Measurements from ENCODE around the gene FXYD2.
"Not testable (repeated sequence)": the region's sequence is repeated elsewhere in the genome, so short reads cannot be mapped to it uniquely, and the experiment has no call there.

The FXYD2 gene

DNA sequence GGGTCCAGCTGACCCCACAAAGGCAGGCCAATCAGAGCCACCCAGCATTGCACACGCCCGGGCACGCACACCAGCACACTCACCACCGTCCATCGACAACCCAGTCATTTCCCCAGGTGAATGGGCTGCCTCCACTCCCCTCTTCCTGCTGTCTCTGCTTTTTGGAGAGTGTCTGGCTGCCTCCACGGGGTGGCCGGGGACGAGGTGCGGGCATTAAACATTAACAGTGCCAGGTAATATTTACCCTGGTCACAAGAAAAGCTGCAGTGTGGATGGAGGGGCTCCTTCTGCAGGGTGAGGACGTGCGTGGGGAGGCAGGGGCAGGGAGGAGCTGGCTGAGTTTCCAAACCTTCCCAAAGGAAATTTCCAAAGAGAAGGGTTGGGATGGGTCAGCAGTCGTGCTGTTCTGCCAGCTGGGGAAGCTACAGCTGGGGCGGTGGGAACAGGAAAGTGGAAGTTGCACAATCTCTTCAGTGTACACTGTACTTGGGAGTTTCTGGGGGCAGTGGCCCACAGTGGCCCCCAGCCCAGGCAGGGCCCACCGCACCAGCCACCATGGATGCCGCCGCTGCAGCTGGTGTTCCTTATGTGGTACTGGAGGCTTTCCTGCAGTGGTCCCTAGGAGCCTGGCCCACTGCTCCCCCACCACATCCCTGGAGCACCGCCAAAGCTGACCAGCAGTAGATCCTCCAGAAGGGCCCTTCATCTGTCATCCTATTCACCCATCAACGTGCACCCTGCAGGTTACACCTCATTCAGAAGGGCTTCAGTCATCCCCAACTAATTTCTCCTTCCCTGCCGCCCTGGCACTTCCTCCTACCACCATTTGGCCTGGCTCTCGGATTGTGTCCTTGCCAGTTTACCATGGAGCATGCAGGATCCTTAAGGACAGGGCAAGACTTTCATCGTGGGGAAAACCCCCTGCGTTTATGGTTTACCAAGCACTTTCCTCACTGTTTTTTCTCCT is at the start of gene FXYD2:
TSS of gene FXYD2 (minus strand) at position 174 of the 967 bp plus-strand sequence. CDS start at position 108, 66 bp downstream.
- DNase-seq (ENCODE audit: low read depth in 3 of 3, low spot score in 1 of 3), result no peak

DNA sequence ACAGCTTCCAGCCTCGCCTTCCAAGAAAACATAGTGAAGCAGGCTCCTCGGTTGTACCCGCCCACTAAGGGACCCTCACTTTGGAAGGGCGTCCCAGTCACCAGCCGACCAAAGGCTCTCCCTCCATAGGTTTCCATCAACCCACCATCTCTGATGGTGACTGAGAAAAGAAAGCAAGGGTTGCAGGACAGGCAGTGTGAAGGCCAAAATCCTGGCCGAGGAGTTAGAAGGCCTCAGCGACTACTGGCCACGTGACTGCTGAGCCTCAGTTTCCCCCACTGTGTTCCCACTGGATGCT is 49.2 kb upstream of the FXYD2 start:
- no peak for DNase-seq (ENCODE audit: low read depth in 3 of 3, low spot score in 1 of 3)

DNA sequence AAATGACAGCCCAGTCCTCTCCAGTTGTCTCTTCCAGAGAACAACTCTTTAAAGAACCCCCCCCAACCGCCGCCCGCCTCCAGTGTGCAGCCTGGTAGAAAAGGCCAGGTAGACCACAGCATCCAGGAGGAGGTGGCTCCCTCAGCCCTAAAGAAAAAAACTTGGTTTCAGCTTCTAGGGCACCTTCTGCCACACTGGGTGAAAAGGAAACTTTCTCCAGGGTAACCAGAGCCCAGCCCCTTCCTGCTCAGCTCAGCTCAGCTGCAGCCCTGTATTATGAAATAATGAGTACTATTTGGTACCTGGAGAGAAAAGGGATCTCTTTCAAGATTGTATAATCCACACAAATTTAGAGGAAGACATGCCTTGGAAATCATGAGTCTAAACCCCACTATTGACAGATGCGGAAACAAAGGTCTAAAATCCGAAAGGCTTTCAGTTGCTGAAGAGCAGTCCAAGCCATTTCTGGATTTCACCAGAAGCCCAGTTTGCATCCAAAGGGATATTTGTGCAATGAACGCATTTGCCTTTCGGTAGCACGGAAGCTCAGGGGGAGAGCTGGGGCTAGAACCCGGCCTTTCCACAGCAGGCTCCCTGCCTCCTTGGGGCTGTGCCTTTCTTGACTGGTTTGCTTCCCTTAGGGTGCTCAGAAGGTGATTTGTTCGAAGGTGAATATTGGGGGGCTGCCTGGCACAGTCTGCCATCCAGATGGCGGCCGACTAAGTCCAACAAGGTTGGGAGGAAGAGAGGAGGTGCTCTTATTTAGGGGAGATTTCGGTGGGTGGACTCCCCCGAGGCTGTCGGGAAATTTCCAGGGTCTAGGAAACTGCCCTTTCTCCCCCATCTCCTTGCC is 48.7 kb upstream of the FXYD2 start:
- no peak for DNase-seq (ENCODE audit: low read depth in 3 of 3, low spot score in 1 of 3)

DNA sequence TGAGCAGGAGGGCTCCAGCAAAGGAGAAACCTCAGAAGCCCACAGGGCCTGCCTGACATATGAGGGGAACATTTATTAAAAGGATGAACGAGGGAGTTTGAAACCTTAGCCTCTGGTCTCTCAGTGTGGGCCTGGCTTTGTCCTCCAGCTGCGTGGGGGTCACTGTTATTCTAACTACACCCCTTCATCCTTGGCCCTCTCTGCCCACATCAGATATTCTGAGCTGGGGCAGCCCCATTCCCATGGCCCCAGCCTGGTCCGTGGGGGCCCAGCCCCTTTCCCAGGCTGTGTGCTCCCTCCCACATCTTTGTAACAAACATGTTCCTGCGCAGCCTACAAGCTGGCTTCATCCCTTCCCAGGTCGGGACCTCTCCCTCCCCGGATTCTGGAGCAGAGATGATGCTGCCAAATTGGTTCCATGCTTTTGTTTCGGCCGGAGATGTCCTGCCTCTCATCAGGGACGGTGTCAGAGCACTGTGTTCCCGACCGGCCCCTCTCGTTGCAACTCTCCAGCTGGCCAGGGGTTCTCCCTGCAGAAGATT is 47.9 kb upstream of the FXYD2 start:
- no peak for DNase-seq (ENCODE audit: low read depth in 3 of 3, low spot score in 1 of 3)

DNA sequence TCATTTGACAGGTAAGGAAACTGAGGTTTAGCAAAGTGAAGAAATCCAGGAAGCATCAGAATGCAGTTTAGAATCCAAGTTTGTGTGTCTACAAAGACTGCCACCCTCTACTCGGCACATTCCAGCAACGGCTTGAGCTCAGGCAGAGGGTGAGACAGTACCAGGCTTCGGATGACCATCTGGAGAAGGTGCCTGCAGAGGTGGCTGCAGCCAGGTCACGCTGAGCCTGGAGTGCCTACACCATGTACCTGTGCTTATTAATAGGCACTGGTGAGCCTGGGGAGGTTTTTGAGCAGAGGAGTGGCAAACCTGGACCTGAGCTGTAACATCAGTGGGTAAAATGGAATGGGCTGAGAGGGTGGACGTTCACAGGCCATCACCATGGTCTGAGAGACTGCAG is 47.2 kb upstream of the FXYD2 start:
- DNase-seq (ENCODE audit: low read depth in 3 of 3, low spot score in 1 of 3), result no peak

DNA sequence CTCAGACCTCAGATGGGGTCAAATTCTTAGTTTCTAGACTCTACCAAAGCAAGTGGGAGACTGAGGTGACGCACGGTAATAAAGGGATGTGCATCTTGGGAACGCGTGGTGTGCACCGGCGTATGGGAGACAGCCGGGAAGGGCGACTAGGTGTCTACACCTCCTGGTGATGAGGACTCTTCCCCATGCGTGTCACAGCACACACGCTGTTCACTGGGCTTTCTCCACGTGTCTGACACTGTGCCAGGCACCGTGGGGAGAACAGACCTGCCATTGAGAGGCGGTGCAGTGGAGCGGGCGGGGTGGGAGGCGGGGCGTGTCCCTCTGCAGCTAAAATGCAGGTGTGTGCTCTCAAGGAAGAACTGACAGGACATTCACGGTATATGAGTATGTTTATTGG is 46.6 kb upstream of the FXYD2 start:
- no peak for DNase-seq (ENCODE audit: low read depth in 3 of 3, low spot score in 1 of 3)

DNA sequence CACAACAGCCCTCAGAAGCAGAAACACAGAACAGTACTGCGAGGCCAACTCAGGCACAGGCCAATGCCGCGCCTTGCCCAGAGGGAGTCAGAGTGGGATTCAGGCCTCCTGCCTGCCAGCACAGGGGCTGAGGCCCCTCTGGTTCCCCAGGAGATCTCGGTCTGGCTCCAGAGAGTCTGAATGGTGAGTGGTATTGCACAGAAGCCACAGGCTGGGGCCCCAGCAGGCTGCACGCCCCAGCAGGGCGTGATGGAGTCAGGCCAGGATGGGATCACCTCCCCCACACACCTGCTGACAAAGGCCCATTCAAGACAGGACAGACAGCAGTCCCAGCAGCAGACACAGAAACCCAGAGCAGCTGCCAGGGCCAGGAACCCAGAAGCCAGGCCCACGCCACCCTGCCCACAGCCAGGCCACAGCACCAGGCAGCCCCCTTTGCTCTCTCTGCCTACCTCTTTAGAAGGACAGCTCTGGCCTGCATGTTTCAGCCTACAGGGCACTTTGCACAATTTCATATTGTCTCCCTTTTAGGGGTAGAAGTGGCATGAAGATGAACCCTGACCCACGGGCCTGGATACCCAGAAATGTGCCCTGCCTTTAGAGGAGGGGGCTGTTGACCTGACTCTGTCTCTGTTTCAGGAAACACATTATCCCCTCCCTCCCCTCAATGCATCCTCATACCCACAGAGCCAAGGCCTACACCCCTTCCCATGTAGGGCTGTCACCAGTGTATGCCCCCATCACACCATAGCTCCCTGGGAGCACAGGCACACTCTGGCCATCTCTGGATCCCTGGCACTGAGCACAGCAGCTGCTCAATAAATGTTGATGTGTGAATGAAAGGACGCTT is 45.8 kb upstream of the FXYD2 start:
- DNase-seq (ENCODE audit: low read depth in 3 of 3, low spot score in 1 of 3), result no peak

DNA sequence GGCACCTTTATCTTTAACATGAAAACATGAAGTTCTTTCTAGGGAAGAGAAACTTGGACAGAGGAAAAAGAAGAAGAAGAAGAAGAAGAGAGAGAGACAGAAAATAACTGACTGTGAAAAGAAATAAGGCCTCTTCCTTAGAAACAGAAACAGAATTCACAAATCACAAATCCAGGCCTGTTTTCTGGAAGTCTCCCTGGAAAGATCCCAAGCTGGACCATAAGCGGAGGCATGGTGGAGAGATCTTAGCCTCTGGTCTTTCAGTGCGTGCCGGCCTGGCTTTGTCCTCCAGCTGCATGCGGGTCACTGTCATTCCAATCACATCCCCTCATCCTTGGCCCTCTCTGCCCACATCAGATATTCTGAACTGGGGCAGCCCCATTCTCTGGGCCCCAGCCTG is 45.1 kb upstream of the FXYD2 start:
- DNase-seq (ENCODE audit: low read depth in 3 of 3, low spot score in 1 of 3), result no peak

DNA sequence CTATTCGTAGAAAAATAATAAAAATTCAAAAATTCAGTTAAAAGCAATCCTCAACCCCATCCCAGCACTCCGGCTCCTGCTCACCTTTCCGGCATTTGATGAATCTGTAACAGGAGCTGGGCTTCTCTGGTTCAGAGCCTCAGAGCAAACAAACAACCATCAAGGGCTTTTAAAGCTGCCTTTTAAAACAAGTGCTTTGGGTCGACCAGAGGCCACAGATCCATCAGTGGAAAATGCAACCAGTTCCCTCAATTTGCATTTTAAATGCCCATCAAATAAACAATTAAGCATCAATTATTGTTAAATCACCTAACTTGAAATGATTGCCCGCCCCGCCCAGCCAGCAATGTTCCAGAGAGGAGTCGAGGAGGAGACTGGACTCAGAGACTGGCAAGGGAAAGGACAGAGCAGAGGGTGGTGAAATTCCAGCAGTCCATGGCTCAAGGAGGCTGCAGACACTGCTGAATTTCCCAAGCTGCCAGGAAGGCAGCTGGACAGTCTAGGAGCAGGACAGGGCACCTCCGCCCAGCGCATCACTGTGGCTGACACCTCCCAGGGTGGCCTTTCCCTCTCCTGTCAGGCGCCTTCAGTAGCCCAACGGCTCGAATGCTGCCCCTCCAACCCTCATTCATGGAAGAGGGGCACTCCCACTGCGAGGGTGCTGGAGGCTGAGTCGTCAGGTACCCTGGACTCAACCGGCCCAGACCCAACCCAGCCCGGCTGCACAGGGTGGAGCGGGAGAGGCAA is 44.4 kb upstream of the FXYD2 start:
- DNase-seq (ENCODE audit: low read depth in 3 of 3, low spot score in 1 of 3), result no peak

DNA sequence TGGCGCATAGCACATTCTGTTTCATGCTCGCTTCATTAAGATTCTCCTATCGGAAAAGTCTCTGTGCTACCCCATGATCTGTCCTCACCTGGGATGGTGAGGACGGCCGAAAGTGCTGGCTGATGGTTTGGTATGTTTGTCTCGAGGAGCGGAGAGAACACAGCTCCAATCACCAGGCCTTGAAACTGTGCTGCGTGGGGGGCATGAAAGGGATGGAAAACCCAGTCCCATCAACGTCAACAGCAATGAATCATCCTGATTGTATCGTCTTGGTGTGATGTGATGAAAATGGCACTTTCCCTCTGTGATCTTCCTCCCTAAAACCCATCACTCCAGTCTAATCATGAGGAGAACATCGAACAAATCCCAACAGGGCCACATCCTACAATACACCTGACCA is 43.5 kb upstream of the FXYD2 start:
- DNase-seq (ENCODE audit: low read depth in 3 of 3, low spot score in 1 of 3), result no peak

DNA sequence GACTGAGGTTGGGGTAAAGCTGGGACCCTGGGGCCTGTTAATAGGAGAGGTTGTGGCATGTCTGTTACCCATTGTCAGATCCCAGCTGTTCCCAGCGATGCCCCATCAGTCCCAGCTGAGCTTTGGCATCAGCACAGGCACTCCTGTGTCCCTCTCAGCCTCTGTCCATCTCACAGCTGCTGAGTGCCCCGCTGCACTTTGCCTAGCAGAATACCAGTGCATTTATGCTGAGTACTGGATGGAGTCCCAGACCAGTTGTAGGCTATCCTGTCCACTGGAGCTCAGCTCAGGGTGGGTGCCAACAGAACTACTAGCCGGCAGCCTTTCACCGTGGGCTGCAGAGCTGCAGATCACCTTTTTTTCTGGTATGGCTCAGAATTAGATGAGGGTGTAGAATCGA is 42.0 kb upstream of the FXYD2 start:
- no peak for DNase-seq (ENCODE audit: low read depth in 3 of 3, low spot score in 1 of 3)

DNA sequence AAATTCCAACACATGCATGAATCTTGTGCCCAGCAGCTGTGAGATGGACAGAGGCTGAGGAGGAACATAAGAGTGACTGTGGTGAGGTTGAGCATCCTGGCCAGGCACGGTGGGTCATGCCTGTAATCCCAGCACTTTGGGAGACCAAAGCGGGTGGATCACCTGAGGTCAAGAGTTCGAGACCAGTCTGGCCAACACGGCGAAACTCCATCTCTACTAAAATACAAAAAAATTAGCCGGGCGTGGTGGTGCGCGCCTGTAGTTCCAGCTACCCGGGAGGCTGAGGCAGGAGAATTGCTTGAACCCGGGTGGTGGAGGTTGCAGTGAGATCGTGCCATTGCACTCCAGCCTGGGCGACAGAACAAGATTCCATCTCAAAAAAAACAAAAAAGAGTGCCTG is 41.0 kb upstream of the FXYD2 start:
- not testable (repeated sequence) for DNase-seq (ENCODE audit: low read depth in 3 of 3, low spot score in 1 of 3)

DNA sequence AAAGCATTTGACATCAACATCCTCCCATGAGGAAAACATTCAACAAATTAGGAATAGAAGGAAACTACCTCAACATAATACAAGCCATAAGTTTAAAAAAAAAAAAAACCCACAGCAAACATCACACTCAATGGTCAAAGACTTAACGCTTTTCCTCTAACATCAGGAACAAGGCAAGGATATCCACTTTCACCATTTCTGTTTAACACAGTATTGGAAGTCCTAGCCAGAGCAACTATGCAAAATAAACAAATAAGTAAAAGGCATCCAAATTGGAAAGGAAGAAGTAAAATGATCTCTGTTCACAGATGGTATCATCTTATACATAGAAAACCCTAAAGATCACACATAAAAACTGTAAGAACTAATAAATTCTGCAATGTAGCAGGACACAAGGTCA is 38.8 kb upstream of the FXYD2 start:
- no peak for DNase-seq (ENCODE audit: low read depth in 3 of 3, low spot score in 1 of 3)

DNA sequence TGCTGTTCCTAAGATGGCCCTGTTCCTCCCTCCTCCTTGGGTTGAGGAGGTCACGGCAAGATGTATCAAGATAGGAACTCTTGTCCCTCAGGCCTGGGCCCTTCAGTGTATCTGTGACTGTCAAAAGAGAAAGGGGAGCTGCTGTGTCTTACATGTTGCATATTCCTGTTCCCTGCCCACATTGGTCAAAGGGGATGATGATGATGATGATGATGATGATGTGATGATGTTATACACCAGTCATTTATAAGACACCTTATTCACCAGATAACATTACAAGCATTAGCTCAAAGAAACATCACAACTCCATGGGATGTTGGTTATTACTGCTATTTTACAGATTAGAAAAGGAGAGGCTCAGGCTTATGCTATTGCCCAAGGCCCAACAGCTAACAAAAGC is 38.2 kb upstream of the FXYD2 start:
- no peak for DNase-seq (ENCODE audit: low read depth in 3 of 3, low spot score in 1 of 3)

DNA sequence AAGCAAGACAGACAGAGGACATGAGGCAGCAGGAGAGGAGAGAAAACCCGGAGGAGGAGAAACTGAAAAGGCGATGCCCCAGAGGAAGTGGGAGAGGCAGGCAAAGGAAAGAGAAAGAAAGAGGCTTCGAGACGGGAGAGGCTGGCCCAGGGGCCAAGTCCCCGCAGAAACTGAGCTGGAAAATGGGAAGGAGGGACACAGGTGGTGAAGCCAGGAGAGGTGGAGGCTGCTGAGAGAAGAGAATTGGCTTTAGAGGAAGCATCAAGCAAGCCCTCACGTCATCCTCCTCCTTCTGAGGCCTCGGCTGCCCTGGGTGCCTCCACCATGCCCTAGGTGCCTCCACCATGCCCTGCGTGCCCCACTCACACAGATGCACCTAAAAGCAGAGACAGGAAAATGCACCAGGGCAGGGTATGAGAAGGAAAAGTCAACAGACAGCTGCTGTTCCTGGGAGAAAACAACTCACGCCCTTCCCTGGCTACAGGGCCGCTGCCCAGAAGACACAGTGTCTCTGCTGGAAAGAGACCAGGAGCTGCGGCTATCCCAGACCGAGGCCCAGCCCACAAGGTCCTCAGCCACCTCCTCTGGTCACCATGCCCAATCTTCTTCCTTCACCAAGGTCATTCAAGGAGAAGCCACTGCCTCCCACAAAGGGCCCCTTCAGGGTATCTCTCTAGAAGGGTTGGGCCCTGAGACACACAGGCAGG is 37.6 kb upstream of the FXYD2 start:
- no peak for DNase-seq (ENCODE audit: low read depth in 3 of 3, low spot score in 1 of 3)

DNA sequence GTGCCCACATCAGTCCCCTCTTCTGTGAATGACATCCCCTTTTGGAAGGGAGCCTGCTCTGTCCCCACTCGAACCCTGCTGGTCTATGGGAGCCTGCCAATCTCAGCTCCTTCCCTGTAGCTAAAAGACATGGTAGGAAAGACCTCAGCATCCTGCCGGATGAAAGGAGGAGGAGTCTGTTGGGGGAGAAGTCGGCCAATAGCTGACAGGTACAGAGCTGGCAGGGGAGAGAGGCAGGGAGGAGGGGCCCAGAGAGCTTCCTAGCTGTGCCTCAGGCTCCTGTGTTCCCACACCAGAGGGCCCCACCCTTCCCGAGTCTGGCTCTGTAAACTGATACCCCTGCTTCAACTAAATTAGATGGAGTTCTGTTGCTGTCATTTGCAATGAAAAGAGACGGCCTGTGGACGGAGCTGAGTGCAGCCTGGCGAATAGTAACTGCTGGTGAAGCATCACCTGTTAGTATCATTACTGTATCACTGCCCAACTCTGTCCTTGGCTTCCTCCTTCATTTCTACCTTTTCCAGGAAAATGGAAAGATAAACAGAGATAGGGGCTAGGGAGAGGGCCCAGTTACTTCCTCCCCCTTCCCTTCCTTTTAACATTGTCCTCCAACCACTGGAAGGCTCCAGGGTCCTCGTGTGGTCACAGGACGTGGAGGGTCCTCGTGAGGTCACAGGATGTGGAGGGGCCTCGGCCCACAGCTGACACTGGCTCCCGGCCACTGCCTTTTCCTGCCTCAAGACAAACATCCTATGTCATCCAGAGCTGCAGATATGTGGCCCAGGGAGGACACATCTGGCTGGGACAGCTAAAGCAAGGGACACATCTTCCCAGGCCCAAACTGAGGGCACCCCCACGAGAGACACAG is 36.8 kb upstream of the FXYD2 start:
- DNase-seq (ENCODE audit: low read depth in 3 of 3, low spot score in 1 of 3), result no peak

DNA sequence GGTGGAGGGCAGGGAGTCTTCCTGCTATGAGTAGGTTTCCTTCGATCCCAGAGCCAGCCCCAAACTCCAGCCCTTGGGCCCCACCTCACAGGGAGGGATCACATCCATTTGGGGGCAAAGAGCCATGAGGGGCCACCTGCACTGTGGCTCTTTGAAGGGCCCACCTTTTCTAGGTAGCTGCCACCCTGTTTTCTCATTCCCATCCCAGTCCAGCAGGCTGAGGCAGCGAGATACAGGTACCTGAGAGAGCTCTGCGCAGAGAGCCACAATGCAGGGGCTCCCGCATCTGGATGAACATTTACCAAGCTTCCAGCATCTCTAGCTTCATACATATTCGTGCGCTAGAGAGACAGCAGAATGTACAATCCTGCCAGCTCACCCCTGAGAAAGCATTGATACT is 35.6 kb upstream of the FXYD2 start:
- DNase-seq (ENCODE audit: low read depth in 3 of 3, low spot score in 1 of 3), result no peak

DNA sequence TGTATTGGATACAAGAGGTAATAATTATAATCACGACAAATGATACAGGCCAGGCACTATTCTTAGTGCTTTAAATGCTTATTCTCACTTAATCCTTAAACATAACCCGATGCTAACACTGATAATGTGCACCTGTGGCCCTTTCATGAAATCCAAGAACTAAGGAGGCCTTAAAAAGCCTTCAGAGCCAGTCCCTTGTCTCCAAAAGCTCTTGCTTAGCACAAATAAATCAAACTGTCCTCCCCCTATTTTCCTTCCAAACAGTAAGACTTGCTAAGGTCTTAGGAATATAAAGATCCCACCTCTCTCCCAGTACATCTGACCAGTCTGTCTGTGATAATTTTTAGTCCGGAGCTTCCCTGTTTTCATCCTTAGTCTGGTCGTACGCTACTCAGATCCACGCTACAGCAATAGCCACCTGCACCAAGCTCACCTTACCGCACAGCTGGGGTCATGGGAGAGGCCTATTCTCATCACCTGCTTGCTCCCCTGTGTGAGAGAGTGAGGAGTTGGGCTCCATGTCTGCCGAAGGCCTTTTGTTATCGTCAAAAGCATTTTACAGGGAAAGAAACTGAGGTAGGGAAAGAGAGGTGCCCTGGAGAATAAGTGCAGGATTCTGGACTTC is 35.1 kb upstream of the FXYD2 start:
- DNase-seq (ENCODE audit: low read depth in 3 of 3, low spot score in 1 of 3), result no peak

Measured in stimulated activated CD4-positive, alpha-beta T cell treated with anti-CD3 and anti-CD28 coated beads, TNF-alpha, amount 100 ng/mL, for 1 hour (primary cell).